Tibial nerve (tissue), 4 donors: Measurements from ENCODE around the gene SLC9A3.

ENCODE experiments used
- EP300 ChIP-seq, 2 donors: sonication (generic); formaldehyde crosslinking; IDR thresholded peaks; one replicate each; pipeline ENCODE4 v1.6.1; 2017; ENCODE audit warnings: antibody characterized with exemption in 2 of 2, mild to moderate bottlenecking in 1 of 2
- POLR2A ChIP-seq, 2 donors: fragments of 450-650 bp; IDR thresholded peaks; one replicate each; pipeline ENCODE4 v1.6.1; 2017; ENCODE audit warnings: antibody characterized with exemption in 2 of 2, mild to moderate bottlenecking in 2 of 2, moderate library complexity in 2 of 2
- TF ChIP-seq, protein P1 (sequence below), 5 experiments: fragments of 200-600 bp in 3 of 5; fragments of 450-650 bp in 2 of 5; sonication (generic) in 3 of 5; IDR thresholded peaks; one replicate each; pipeline ENCODE4 v1.5.1; 2016 to 2019; ENCODE audit warnings: antibody characterized with exemption in 5 of 5, mild to moderate bottlenecking in 3 of 5, moderate library complexity in 2 of 5

DNA sequence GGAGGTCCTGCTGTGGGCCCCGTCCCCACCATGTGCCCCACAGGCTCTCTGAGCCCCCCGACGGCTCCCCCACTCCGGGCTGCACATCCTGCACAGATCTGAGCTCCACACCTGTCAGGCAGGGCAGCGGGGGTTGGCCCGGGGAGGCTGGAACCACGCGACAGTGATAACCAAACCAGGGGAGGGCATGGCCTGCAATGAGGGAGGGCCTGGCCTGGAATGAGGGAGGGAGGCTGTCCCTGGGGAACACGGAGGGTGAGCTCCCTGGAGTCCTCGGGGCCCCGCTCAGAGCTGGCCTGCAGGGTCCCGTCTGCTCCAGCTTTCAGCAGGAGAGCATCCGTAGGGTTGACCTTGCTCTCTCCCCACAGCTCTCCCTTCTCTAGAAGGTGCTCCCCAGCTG, 30.5 kb downstream of the SLC9A3 start:
- no peak for TF ChIP-seq POLR2A (IDR thresholded peaks at IDR 0.05)
- TF ChIP-seq, protein P1, sequence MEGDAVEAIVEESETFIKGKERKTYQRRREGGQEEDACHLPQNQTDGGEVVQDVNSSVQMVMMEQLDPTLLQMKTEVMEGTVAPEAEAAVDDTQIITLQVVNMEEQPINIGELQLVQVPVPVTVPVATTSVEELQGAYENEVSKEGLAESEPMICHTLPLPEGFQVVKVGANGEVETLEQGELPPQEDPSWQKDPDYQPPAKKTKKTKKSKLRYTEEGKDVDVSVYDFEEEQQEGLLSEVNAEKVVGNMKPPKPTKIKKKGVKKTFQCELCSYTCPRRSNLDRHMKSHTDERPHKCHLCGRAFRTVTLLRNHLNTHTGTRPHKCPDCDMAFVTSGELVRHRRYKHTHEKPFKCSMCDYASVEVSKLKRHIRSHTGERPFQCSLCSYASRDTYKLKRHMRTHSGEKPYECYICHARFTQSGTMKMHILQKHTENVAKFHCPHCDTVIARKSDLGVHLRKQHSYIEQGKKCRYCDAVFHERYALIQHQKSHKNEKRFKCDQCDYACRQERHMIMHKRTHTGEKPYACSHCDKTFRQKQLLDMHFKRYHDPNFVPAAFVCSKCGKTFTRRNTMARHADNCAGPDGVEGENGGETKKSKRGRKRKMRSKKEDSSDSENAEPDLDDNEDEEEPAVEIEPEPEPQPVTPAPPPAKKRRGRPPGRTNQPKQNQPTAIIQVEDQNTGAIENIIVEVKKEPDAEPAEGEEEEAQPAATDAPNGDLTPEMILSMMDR (IDR thresholded peaks at IDR 0.05): no peak
- no peak for TF ChIP-seq EP300 (IDR thresholded peaks at IDR 0.05)
